HAP-1 (cell line): Measurements from ENCODE around the gene MAMDC4.
A peak's percentile ranks its signal among the peaks of the same experiment; 100 is the strongest.
"Not testable (repeated sequence)": the region's sequence is repeated elsewhere in the genome, so short reads cannot be mapped to it uniquely, and the experiment has no call there.

ENCODE experiments used
- DNase-seq, 2 experiments: peaks; one replicate each; pipeline ENCODE4 v3.0.0-alpha.2; 2016 to 2020; ENCODE audit warnings: low spot score in 2 of 2
- H3K27me3 ChIP-seq: fragments of 250-450 bp; sonication (Bioruptor Pico); 2 replicates; pipeline ENCODE4 v1.5.1; 2020; ENCODE audit warnings: low read depth, mild to moderate bottlenecking, moderate library complexity
- H3K36me3 ChIP-seq: fragments of 250-450 bp; sonication (Bioruptor Pico); replicated peaks from 2 replicates; pipeline ENCODE4 v1.5.1; 2020; ENCODE audit warnings: mild to moderate bottlenecking
- H3K4me1 ChIP-seq: fragments of 250-450 bp; sonication (Bioruptor Pico); 2 replicates; pipeline ENCODE4 v1.5.1; 2020; ENCODE audit warnings: mild to moderate bottlenecking
- H3K4me3 ChIP-seq: fragments of 250-450 bp; sonication (Bioruptor Pico); 2 replicates; pipeline ENCODE4 v1.5.1; 2020; ENCODE audit warnings: mild to moderate bottlenecking, moderate library complexity
- H3K9me3 ChIP-seq: fragments of 250-450 bp; sonication (Bioruptor Pico); 2 replicates; pipeline ENCODE4 v1.5.1; 2020; ENCODE audit warnings: mild to moderate bottlenecking, moderate library complexity
- in situ Hi-C: fragments of 300-500 bp; cut with MboI; formaldehyde crosslinking; loops from 3 replicates; pipeline ENCODE4 v1.14.3; 2020; ENCODE audit warnings: low sequenced_read_pairs, inconsistent platforms, mixed read lengths

The MAMDC4 gene

GRCh38 chr9:136839229-136840139 lies 12.7 kb upstream of the MAMDC4 start:
- peaks cover 25% of the 10 kb centered on the region for H3K36me3 ChIP-seq
- peak in 1 of 2 experiments; percentile 22 for DNase-seq
- H3K4me3 ChIP-seq, result no peak overlapping the region
- no peaks in the 10 kb centered on the region for H3K27me3 ChIP-seq
- peaks cover 13% of the 10 kb centered on the region for H3K4me1 ChIP-seq
- no peaks in the 10 kb centered on the region for H3K9me3 ChIP-seq
- in situ Hi-C loops, result no loop called here

GRCh38 chr9:136840140-136840876 lies 11.8 kb upstream of the MAMDC4 start:
- no peak overlapping the region for H3K4me3 ChIP-seq
- no peaks in the 10 kb centered on the region for H3K9me3 ChIP-seq
- H3K4me1 ChIP-seq, result peaks cover 13% of the 10 kb centered on the region
- peaks cover 25% of the 10 kb centered on the region for H3K36me3 ChIP-seq
- in situ Hi-C loops, result no loop called here
- peak in 1 of 2 experiments; percentile 45 for DNase-seq
- no peaks in the 10 kb centered on the region for H3K27me3 ChIP-seq

GRCh38 chr9:136840877-136841645 lies 11.1 kb upstream of the MAMDC4 start:
- H3K9me3 ChIP-seq, result no peaks in the 10 kb centered on the region
- DNase-seq, result peak in 1 of 2 experiments; percentile 54

GRCh38 chr9:136841646-136842379 lies 10.3 kb upstream of the MAMDC4 start:
- DNase-seq, in situ Hi-C loops, H3K9me3 ChIP-seq, H3K27me3 ChIP-seq, H3K4me3 ChIP-seq: not testable (repeated sequence)
- peaks cover 14% of the 10 kb centered on the region for H3K36me3 ChIP-seq
- H3K4me1 ChIP-seq, result peaks cover 13% of the 10 kb centered on the region

More at GRCh38 chr9:136840877-136841645, 11.1 kb upstream of the MAMDC4 start:
- no peak overlapping the region for H3K4me3 ChIP-seq
- in situ Hi-C loops, result no loop called here
- H3K36me3 ChIP-seq, result peaks cover 21% of the 10 kb centered on the region
- H3K27me3 ChIP-seq, result no peaks in the 10 kb centered on the region
- peaks cover 13% of the 10 kb centered on the region for H3K4me1 ChIP-seq

GRCh38 chr9:136842380-136842948 lies 9.7 kb upstream of the MAMDC4 start, which contains the start of gene AJM1:
TSS of gene AJM1 (plus strand) at chr9:136842478. CDS start at chr9:136844415, 1,937 bp downstream.
- H3K9me3 ChIP-seq, H3K27me3 ChIP-seq, in situ Hi-C loops: not testable (repeated sequence)
- H3K4me3 ChIP-seq, result peak within 1 kb of the TSS; percentile 25
- DNase-seq, result peak; percentile 60 to 87
- H3K4me1 ChIP-seq, result peaks cover 13% of the 10 kb centered on the region
- peaks cover 12% of the 10 kb centered on the region for H3K36me3 ChIP-seq

- DNase-seq, H3K27me3 ChIP-seq, in situ Hi-C loops, H3K9me3 ChIP-seq: not testable (repeated sequence)
- H3K36me3 ChIP-seq, result peaks cover 12% of the 10 kb centered on the region
- peaks cover 19% of the 10 kb centered on the region for H3K4me1 ChIP-seq
- H3K4me3 ChIP-seq, result peak overlapping the region; percentile 19; the same call in 1 of the 2 replicates
Observed at GRCh38 chr9:136843159-136843800, 8.9 kb upstream of the MAMDC4 start.

GRCh38 chr9:136843801-136844740 lies 8.1 kb upstream of the MAMDC4 start:
- in situ Hi-C loops, H3K27me3 ChIP-seq, H3K9me3 ChIP-seq: not testable (repeated sequence)
- Histone ChIP-seq H3K4me1 (peaks cover 19% of the 10 kb centered on the region), H3K4me3 (peak overlapping the region; percentile 19), H3K36me3 (peaks cover 12% of the 10 kb centered on the region)
- peak in 1 of 2 experiments; percentile 85 for DNase-seq

- no peaks in the 10 kb centered on the region for H3K9me3 ChIP-seq
- in situ Hi-C loops, result no loop called here
- peaks cover 22% of the 10 kb centered on the region for H3K4me1 ChIP-seq
- peaks cover 5% of the 10 kb centered on the region for H3K36me3 ChIP-seq
- DNase-seq, result no peak
- H3K27me3 ChIP-seq, result no peaks in the 10 kb centered on the region
- H3K4me3 ChIP-seq, result no peak overlapping the region
Observed at GRCh38 chr9:136844761-136845464, 7.2 kb upstream of the MAMDC4 start.

- in situ Hi-C loops, result no loop called here
- Histone ChIP-seq H3K27me3 (no peaks in the 10 kb centered on the region), H3K4me3 (no peak overlapping the region), H3K36me3 (peaks cover 7% of the 10 kb centered on the region), H3K9me3 (no peaks in the 10 kb centered on the region), H3K4me1 (peaks cover 27% of the 10 kb centered on the region)
- no peak for DNase-seq
Observed at GRCh38 chr9:136845465-136846260, 6.5 kb upstream of the MAMDC4 start.

GRCh38 chr9:136846376-136847087 lies 5.6 kb upstream of the MAMDC4 start:
- in situ Hi-C loops, result no loop called here

More at GRCh38 chr9:136846376-136847087, 5.6 kb upstream of the MAMDC4 start:
- H3K36me3 ChIP-seq, result peaks cover 14% of the 10 kb centered on the region
- H3K4me1 ChIP-seq, result peaks cover 27% of the 10 kb centered on the region
- DNase-seq, result no peak
- no peaks in the 10 kb centered on the region for H3K27me3 ChIP-seq
- H3K9me3 ChIP-seq, result no peaks in the 10 kb centered on the region
- H3K4me3 ChIP-seq, result no peak overlapping the region
